Stimulated activated CD8-positive, alpha-beta memory T cell treated with anti-CD3 and anti-CD28 coated beads, Interleukin-15, amount 100 ng/mL, for 48 hours (primary cell): Measurements from ENCODE around the gene SMIM36.
"Not testable (repeated sequence)": the region's sequence is repeated elsewhere in the genome, so short reads cannot be mapped to it uniquely, and the experiment has no call there.

Source experiments
- DNase-seq, 2 donors: peaks; one replicate each; pipeline ENCODE4 v3.0.0-alpha.2; 2020; ENCODE audit warnings: low read depth in 2 of 2

The SMIM36 gene

DNA sequence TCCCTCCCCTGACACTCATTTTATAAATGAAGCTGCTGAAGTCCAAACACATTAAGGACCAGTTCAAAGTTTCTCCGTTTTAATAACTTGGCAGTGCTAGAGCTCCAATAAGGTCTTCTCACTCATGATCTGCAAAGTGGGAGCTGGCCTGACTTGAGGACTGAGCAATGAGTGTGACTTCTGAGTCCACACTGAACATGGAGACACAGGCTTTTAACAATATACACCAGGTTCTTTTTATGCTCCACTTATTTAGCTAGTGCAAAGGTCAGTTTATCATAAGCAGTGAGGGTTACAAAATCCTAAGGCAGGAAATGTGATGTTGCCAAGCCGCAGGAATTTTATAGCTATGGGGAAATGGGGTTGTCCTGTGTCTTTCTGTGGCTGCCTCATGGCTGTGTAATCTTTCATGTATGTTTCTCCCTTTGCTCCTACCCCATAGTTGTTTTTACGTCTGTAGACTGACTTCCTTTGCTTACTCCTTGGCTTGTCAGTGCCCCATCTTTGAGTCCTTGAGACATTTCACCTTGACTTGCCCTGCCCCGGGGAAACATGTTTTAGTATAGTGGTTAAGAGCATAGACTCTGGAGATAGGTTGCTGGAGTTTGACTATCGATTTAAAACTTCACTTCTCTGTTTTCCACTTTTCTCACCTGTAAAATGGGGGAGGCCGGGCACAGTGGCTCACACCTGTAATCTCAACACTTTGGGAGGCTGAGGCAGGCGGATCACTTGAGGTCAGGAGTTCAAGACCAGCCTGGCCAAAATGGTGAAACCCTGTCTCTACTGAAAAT is 77.4 kb downstream of the SMIM36 start:
- DNase-seq, result no peak

GRCh38 chr17:55433029-55433628 is 78.1 kb downstream of the SMIM36 start:
- DNase-seq, result no peak

DNA sequence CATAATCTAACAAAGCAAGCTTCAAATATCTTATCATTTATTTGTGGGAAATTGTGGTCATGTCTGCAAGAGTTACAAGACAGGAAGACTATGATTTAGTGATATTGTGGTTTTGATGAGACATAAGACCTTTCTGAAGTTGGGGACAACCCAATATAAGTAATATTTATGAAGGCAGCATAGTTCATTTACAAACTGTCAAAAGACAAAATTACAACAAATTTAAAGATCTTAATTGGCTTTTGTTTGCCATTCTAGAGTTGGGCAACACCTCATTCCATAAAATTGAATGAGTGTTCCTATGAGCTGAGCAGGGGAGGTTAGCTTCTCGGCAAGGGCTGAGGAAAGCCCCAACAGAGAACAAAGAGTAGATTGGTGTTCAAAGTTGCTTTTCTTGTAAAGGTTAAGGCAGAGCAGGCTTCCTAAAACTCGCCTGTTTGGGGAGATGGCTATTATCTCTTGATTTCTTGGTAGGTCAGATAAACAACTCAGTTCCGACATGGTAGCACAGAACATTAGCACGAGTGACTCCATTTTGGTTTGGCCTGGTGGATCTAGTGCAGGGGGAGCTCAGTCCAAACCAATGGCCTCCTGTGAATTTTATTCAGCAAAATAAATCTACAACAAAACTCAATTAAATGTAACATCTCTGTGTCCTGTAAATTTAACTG is 78.8 kb downstream of the SMIM36 start:
- DNase-seq, result no peak

DNA sequence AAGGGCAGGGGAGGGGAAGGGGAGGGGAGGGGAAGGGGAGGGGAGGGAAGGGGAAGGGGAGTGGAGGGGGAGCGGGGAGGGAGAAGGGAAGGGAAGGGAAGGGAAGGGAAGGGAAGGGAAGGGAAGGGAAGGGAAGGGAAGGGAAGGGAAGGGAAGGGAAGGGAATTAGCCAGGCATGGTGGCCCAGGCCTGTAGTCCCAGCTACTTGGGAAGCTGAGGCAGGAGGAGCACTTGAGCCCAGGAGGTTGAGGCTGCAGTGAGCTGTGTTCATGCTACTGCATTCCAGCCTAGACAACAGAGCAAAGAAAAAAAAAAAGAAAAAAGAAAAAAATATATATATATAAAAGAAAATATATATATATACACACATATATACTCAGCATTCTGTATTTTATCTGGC is 79.3 kb downstream of the SMIM36 start:
- DNase-seq, result not testable (repeated sequence)

DNA sequence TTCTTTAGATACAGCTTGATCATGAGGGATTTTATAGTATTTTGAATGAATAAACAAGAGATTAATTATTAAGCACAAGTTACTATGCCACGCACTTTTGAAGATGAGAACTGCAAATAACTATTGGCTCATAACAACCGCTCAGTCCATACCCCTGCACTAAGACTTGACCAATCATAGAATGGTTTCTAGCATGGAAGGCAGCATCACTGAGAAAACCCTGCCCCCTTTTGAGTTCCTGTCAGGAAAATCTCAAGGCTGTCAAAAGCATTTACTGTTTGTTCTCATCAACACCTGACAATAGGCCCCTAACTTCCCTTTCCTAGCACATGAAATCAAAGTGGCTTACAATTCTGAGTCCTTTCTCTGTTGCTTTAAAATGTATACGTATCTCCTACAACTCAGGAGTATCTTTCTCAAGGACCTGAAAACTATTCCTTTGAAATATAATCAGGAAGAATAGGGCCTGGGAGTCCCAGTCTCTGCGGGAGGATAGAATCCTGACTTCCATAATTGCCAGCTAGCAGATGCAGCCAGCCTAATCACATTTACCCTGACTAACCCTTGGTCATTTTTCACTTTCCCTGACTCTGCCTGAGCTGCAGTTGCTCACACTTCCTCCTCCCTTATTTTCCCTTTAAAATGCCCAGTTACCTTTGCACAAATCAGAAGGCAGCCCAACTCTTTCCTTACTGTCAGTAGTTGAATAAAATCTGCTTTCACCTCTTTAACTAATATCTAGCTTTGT is 80.5 kb downstream of the SMIM36 start:
- no peak for DNase-seq

DNA sequence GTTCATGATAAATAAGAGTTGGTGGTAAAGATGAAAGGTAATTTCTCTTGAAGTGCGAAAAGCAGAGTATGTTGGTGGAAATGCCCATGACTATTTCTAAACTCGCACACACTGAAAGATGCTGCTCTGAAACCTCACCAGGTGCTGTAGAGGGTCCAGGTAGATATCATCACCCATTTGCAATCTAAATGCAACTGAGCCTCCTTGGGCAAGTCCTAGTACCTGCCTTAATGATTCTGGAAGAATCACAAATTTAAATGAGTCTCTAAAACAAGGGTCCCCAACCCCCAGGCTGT is 83.7 kb downstream of the SMIM36 start:
- DNase-seq, result no peak

DNA sequence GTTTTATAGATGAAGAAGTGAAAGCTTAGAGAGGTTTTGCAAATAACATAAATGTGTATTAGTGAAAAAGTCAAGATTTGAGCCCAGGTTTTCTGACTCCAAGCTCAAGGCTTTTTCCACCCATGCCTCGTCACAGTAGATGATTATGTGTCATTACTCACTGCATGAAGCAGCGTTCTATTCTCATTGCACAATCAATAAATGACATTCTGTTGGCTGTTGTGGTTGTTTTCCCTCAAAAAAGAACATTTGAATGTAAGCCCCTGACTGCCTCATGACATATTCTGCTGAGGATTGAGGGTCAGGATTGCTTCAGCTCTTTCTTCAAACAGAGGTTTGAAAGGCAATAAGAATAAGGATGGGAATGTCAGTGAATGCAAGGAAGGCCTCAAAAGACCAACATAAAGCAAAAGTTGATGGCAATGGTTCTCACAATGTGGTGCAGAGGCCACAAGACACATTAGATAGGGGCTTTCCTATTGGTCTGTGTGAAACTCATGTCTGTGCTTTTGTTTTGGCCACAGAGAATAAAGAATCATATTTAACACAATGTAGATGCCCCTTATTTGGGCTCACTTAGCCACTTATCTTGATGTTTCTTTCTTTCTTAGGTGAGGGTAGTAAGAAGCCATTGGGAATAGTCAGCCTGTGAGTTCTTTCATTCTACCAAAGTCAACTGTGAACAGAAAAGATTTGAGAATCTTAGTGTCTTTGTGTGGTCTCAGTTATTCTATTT is 84.2 kb downstream of the SMIM36 start:
- DNase-seq, result no peak

- no peak for DNase-seq
Measured at GRCh38 chr17:55424893-55425540, 86.2 kb downstream of the SMIM36 start.

DNA sequence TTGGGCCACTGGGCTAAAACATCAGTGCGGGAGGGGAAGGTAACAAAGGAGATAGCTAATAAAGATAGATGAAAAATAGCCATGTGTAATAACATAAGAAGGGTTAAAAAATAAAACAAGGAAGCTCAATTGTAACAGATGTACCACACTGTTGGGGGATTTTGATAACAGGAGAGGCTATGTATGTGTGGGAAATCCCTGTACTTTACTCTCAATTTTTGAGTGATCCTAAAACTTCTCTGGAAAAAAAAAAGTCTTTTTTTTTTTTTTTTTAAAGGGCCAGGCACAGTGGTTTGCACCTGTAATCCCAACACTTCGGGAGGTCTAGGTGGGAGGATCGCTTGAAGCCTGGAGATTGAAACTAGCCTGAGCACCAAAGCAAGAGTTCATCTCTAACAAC is 87.7 kb downstream of the SMIM36 start:
- DNase-seq, result no peak

GRCh38 chr17:55422828-55423164 is 88.5 kb downstream of the SMIM36 start:
- DNase-seq, result not testable (repeated sequence)

DNA sequence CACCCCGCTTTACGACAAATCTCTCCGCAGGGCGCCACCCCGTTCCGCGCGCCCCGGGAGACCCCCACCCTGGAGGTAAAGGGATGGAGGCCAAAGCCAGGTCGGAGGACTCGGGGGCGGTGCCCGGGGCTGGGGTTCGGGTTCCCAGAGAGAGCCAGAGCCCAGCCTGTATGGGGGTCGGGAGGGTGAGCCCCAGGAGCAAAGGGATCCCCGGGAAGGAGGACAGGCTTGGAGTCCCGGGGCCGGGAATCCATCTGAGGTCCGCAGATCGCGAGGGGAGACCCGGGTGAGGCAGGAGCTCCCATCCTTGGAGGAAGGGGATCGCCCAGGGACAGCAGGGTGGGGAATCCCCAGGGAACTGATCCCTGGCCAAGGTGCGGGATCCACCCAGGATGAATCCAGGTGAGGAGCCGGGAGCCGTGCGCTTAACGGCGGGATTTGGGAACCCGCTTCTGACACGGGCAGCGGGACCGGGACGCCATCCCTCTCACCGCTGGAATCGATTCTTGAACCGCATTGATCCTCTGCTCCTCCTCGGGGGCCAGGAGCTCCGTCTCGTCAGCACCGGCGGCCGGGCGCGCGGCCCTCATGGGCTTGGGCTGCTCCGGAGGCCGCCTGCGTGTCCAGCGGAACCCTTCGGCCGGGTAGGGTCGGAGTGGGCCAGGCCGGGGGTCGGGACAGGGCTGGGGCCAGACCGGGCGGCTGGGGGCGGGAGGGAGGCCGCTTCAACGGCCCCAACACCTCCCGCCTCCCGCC is 89.9 kb downstream of the SMIM36 start, which contains the start of gene MMD:
Gene MMD (minus strand): TSS at position 657 of the 756 bp plus-strand sequence. CDS start 140 bp downstream, at position 517.
- no peak for DNase-seq

DNA sequence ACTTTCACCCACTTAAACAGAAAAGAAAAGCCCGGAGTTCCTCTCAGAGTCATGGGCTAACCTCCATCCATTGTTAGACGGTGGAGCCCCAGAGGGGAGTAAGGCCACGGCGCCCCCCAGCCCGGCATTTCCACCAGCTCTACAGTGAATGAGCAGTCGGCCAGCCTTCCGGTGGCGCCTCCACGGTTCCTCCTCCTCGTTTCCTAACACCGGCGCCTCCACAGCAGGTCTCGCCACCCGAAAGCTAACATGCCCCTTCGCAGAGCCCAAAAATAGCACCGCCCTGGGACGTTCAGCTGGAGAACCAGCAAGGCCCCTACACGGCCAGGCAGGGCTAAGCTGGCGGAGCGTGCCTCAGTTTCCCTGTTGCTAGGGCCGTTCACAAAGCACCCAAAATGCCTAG is 90.5 kb downstream of the SMIM36 start:
- DNase-seq, result peak in 1 of 2 donors; percentile 24

DNA sequence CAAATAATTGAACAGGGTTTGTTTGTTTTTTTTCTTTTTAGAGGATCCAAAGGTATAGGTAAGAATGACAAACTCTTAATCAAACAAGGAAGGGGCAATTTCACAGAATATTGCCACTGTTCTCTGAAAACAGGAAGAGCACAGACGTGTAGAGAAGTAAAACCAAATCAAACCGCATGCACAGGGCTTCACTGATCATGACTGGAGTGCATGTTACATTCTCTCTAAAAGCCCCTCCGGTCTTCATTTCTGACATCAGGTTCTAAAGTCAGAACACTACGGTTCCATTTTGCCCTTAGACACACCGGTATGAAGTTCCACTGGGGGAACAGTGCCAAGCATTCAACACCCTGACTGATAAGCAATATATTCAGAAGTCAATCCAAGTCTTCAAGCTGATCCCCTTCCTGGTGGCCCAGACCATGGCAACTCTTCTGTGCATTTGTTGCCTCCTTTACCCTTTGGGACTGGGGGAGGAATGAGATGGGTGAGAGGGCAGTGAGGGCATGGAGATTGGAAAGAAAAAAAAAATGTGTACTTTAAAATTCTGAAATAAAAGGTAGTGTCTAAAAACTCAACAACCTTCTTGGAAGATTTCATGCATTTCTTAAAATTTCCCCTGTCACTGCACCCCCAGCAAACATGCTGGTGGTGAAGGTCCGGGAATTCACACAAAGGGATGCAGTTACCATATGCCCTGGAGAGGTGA is 91.0 kb downstream of the SMIM36 start:
- DNase-seq, result no peak

DNA sequence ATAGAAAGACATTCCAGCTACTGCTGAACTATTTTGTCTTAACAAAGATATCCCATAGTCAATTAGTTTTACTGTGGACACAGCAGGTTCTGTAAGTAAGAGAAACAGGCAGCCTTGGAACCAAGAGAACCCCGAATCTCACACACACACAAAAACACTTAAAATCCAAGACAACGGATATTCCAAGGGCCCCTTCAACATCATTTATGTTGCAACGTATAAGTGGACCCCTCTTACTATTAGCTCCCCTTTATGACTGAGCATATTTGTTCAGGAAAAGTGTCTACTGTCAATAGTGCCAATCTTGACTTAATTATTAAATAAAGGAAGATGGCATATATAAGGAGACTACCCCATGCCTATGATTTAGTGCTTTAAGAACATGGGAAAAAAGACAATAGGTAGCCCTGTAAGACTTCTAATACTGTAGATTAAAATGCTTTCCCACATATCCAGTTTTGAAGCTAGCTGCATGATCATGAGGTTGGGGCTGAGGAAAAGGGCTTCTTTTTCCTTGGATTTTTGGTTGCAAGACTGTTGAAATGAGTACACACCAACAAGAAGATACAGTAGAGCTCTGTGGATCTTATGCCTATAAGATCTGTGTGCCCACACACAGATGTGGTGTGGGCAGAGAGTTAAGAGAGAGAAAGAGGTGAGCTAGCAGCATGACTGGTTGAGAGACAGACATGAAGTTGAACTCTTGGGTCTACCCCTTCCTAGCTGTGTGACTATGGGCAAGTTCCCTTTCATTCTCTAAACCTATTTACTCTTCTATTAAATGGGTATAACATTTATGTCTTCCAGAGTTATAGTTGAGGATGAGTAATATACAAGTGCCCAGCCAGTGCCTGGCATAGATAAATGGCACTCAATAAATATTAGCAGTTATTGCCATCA is 92.6 kb downstream of the SMIM36 start:
- no peak for DNase-seq

- no peak for DNase-seq
Measured at GRCh38 chr17:55417411-55418268, 93.6 kb downstream of the SMIM36 start.

GRCh38 chr17:55416470-55417052 is 94.7 kb downstream of the SMIM36 start:
- no peak for DNase-seq

DNA sequence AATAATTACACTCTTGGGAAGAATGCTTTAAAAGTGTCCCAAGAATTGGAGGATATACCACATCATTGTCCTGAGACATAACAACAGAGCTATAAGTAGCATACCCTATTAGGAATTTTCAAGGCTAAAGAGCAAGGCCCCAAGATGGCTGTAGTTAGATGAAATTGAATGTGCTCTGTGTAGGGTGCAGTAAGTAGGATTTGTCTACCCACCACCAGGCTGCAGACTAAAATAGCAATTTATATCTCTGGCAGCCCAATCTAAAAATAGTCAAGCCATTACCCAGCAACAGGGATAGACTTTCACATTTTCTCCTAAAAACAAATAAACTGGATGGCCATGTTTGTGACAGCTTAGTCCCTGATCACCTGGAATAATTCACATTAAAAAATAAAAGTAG is 95.3 kb downstream of the SMIM36 start:
- DNase-seq, result no peak
